ENCODE data around the gene BARHL1. TPM values are rescaled to one million over a fixed set of nuclear protein-coding genes. Genes with fewer than 3 reads are reported as not detected.

The BARHL1 gene
- total and polyA plus RNA-seq, 7 donors, result not detected

- DNase-seq, result no peak
- no peak for TF ChIP-seq POLR2A (IDR thresholded peaks at IDR 0.05)
- no peak for TF ChIP-seq CTCF (IDR thresholded peaks at IDR 0.05)
- no peak for TF ChIP-seq POLR2AphosphoS5 (IDR thresholded peaks at IDR 0.05)
- TF ChIP-seq EP300 (IDR thresholded peaks at IDR 0.05), result no peak
- 7 to 11% methylated on average over 8 of the region's 8 CpGs for WGBS, 2 donors
- intact Hi-C loops (cut with DNase I), result no loop called here
- no peak overlapping the region for H3K27ac ChIP-seq
- no peaks in the 10 kb centered on the region for H3K36me3 ChIP-seq
- H3K27me3 ChIP-seq, result peaks cover 88 to 100% (median 100%) of the 10 kb centered on the region in 3 donors
- no peak overlapping the region for H3K4me3 ChIP-seq
- H3K4me1 ChIP-seq, result peaks cover 0 to 32% (median 11%) of the 10 kb centered on the region in 4 donors
- H3K9me3 ChIP-seq, result no peaks in the 10 kb centered on the region
Observed at GRCh38 chr9:132583584-132584304, 1.3 kb downstream of the BARHL1 start.

- no peak for DNase-seq
- Histone ChIP-seq H3K36me3 (no peaks in the 10 kb centered on the region), H3K27ac (no peak overlapping the region), H3K4me3 (no peak overlapping the region), H3K4me1 (peaks cover 0 to 38% (median 17%) of the 10 kb centered on the region in 4 donors), H3K27me3 (peaks cover 88 to 100% (median 100%) of the 10 kb centered on the region in 3 donors), H3K9me3 (no peaks in the 10 kb centered on the region)
- no peak for TF ChIP-seq POLR2A (IDR thresholded peaks at IDR 0.05)
- TF ChIP-seq POLR2AphosphoS5 (IDR thresholded peaks at IDR 0.05), result no peak
- no peak for TF ChIP-seq EP300 (IDR thresholded peaks at IDR 0.05)
- no peak for TF ChIP-seq CTCF (IDR thresholded peaks at IDR 0.05)
- WGBS, 2 donors, result 10 to 17% methylated on average over 30 of the region's 30 CpGs
- intact Hi-C loops (cut with DNase I), result no loop called here
Observed at GRCh38 chr9:132584601-132585560, 2.5 kb downstream of the BARHL1 start.

- intact Hi-C loops (cut with DNase I), result no loop called here
- 5 to 11% methylated on average over 42 of the region's 42 CpGs for WGBS, 2 donors
- Histone ChIP-seq H3K4me1 (peaks cover 0 to 41% (median 26%) of the 10 kb centered on the region in 4 donors), H3K36me3 (no peaks in the 10 kb centered on the region), H3K27me3 (peaks cover 88 to 100% (median 100%) of the 10 kb centered on the region in 3 donors), H3K27ac (no peak overlapping the region), H3K4me3 (no peak overlapping the region), H3K9me3 (no peaks in the 10 kb centered on the region)
- no peak for DNase-seq
- TF ChIP-seq POLR2A (IDR thresholded peaks at IDR 0.05) (no peak), EP300 (IDR thresholded peaks at IDR 0.05) (no peak), POLR2AphosphoS5 (IDR thresholded peaks at IDR 0.05) (no peak), CTCF (IDR thresholded peaks at IDR 0.05) (no peak)
Observed at GRCh38 chr9:132585954-132586829, 3.8 kb downstream of the BARHL1 start.

DNA sequence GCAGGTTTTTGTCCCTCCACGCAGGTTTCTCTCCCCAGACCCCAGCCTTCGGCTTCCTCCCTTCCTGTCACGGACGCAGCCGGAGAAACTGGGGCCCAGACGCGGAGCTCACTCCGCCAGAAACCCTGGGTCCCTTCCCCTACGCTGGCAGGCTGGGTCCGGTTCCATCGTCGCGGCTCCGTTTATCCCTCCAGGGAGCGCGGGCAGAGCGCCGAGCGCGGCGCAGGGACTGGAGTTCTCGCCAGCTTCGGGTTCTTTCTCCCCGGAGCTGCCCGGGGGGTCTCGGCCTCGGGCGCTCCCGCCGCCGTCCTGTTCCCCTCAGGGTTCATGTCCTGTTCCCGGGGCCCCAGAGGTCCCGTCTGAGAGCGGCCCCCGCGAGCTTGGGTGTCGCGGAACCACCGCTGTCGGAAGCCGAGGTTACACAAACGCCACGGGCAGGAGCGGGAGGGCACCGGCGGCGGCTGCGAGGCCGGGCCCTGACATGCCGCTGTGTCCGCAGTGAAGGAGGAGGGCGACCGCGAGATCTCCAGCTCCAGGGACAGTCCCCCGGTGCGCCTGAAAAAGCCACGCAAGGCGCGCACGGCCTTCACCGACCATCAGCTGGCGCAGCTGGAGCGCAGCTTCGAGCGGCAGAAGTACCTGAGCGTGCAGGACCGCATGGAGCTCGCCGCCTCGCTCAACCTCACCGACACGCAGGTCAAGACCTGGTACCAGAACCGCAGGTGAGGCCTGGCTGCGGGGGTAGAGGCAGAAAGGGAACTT lies 4.6 kb downstream of the BARHL1 start:
- no peaks in the 10 kb centered on the region for H3K9me3 ChIP-seq
- no peak for TF ChIP-seq POLR2AphosphoS5 (IDR thresholded peaks at IDR 0.05)
- TF ChIP-seq POLR2A (IDR thresholded peaks at IDR 0.05), result no peak
- no peak for TF ChIP-seq CTCF (IDR thresholded peaks at IDR 0.05)
- no peak for TF ChIP-seq EP300 (IDR thresholded peaks at IDR 0.05)
- H3K4me3 ChIP-seq, result no peak overlapping the region
- H3K27me3 ChIP-seq, result peaks cover 89 to 100% (median 100%) of the 10 kb centered on the region in 3 donors
- H3K27ac ChIP-seq, result no peak overlapping the region
- 4 to 5% methylated on average over 74 of the region's 74 CpGs for WGBS, 2 donors
- no peak for DNase-seq
- H3K36me3 ChIP-seq, result no peaks in the 10 kb centered on the region
- H3K4me1 ChIP-seq, result peaks cover 0 to 35% (median 21%) of the 10 kb centered on the region in 4 donors
- intact Hi-C loops (cut with DNase I), result no loop called here
